Endothelial cell of umbilical vein (primary cell): ENCODE measurements around the gene NT5C1A. TPM values are rescaled to one million over a fixed set of nuclear protein-coding genes. Genes with fewer than 3 reads are reported as not detected.

Experiments
- BruUV-seq: library from RNA; stranded (reverse); fragments of 400-500 nt; replicated peaks from 2 replicates; lab custom pipeline; 2021; lab: Mats Ljungman, UMichigan
- CTCF ChIA-PET: fragments of 300-600, 350-600 bp; sonication (Branson Sonifier 250); formaldehyde crosslinking; loops from one replicate; lab custom pipeline; 2021; ENCODE audit warnings: antibody characterized with exemption, inconsistent platforms; lab: Charles Lee
- POLR2A ChIA-PET: fragments of 300-600, 350-600 bp; sonication (Branson Sonifier 250); formaldehyde crosslinking; loops from one replicate; lab custom pipeline; 2021; ENCODE audit warnings: antibody characterized with exemption, inconsistent platforms; lab: Charles Lee
- DNase-seq: peaks from one replicate; pipeline ENCODE4 v3.0.0-alpha.2; 2011; ENCODE audit warnings: low read depth, low spot score
- FAIRE-seq: peaks from 2 replicates; lab custom pipeline; 2011; peaks lifted over from hg19 to GRCh38; lab: Jason Lieb, UNC
- H2AFZ ChIP-seq: 2 replicates; pipeline ENCODE4 v1.6.0; 2012; ENCODE audit warnings: low read depth, low read length, control low read depth, inconsistent platforms
- H3K27ac ChIP-seq: 2 replicates; pipeline ENCODE4 v1.5.1; 2011; ENCODE audit warnings: low read depth, mild to moderate bottlenecking, control low read depth, low read length, moderate library complexity; ENCODE audit not compliant: insufficient read depth
- H3K27me3 ChIP-seq, 2 experiments: 2 replicates each; pipeline versions ENCODE4 v1.6.0 to v1.6.1; 2011; ENCODE audit warnings: low read length in 2 of 2, mixed read lengths in 1 of 2; ENCODE audit not compliant: control insufficient read depth in 2 of 2, insufficient read depth in 2 of 2
- H3K36me3 ChIP-seq, 2 experiments: 2 replicates in 1 of 2; 3 replicates in 1 of 2; pipeline ENCODE4 v1.5.1; 2011; ENCODE audit warnings: low read length in 2 of 2, mild to moderate bottlenecking in 1 of 2, moderate library complexity in 1 of 2; ENCODE audit not compliant: control insufficient read depth in 2 of 2, insufficient read depth in 2 of 2; ENCODE audit errors: extremely low read depth in 1 of 2
- H3K4me1 ChIP-seq: 3 replicates; pipeline ENCODE4 v1.5.1; 2011; ENCODE audit warnings: mild to moderate bottlenecking, low read length; ENCODE audit not compliant: control insufficient read depth, insufficient read depth; ENCODE audit errors: extremely low read depth
- H3K4me2 ChIP-seq: 2 replicates; pipeline ENCODE4 v1.6.1; 2011; ENCODE audit warnings: low read length, control low read depth, mixed read lengths; ENCODE audit not compliant: insufficient read depth
- H3K4me3 ChIP-seq, 3 experiments: fragments of 200-600 bp in 1 of 3; sonication (generic), shearing (Covaris generic) in 1 of 3; replicated peaks in 1 of 3; 2 replicates each; pipeline ENCODE4 v1.5.1; 2011 to 2016; ENCODE audit warnings: control low read depth in 3 of 3, low read length in 3 of 3, mild to moderate bottlenecking in 2 of 3, inconsistent platforms in 1 of 3, low read depth in 1 of 3, moderate library complexity in 1 of 3; ENCODE audit not compliant: insufficient read depth in 1 of 3
- H3K79me2 ChIP-seq: 2 replicates; pipeline ENCODE4 v1.6.0; 2012; ENCODE audit warnings: low read length, inconsistent platforms; ENCODE audit not compliant: control insufficient read depth, insufficient read depth
- H3K9ac ChIP-seq: replicated peaks from 2 replicates; pipeline ENCODE3; 2011; ENCODE audit warnings: low read length, control low read depth; ENCODE audit not compliant: insufficient read depth; ENCODE audit errors: extremely low read depth
- H3K9me1 ChIP-seq: replicated peaks from 3 replicates; pipeline ENCODE4 v1.6.0; 2011; ENCODE audit warnings: mild to moderate bottlenecking, low read length; ENCODE audit not compliant: control insufficient read depth, insufficient read depth; ENCODE audit errors: extremely low read depth
- H3K9me3 ChIP-seq: replicated peaks from 2 replicates; pipeline ENCODE4 v1.5.1; 2012; ENCODE audit warnings: low read length, inconsistent platforms; ENCODE audit not compliant: control insufficient read depth, insufficient read depth
- H4K20me1 ChIP-seq: replicated peaks from 2 replicates; pipeline ENCODE3; 2011; ENCODE audit warnings: mild to moderate bottlenecking, low read length; ENCODE audit not compliant: control insufficient read depth, insufficient read depth; ENCODE audit errors: extremely low read depth
- EZH2 ChIP-seq: IDR thresholded peaks from 2 replicates; pipeline ENCODE4 v1.6.1; 2012; ENCODE audit warnings: borderline replicate concordance, low read depth, mild to moderate bottlenecking, moderate library complexity, low read length, inconsistent platforms; ENCODE audit not compliant: severe bottlenecking
- FOS ChIP-seq: IDR thresholded peaks from 2 replicates; pipeline ENCODE4 v1.6.1; 2011; ENCODE audit warnings: mild to moderate bottlenecking, low read length, moderate library complexity, borderline replicate concordance; ENCODE audit not compliant: insufficient read depth
- GATA2 ChIP-seq: IDR thresholded peaks from 2 replicates; pipeline ENCODE4 v1.7.0; 2011; ENCODE audit warnings: low read depth, mild to moderate bottlenecking, moderate library complexity, mixed read lengths, low read length; ENCODE audit not compliant: insufficient read length, insufficient read depth
- JUN ChIP-seq: IDR thresholded peaks from 2 replicates; pipeline ENCODE4 v1.6.1; 2011; ENCODE audit warnings: borderline replicate concordance, low read depth; ENCODE audit not compliant: insufficient read length, insufficient read depth
- MYC ChIP-seq: IDR thresholded peaks from one replicate; pipeline ENCODE4 v1.6.1; 2011; ENCODE audit warnings: mild to moderate bottlenecking, low read depth, low read length
- POLR2A ChIP-seq: IDR thresholded peaks from 2 replicates; pipeline ENCODE4 v1.6.1; 2012; ENCODE audit warnings: low read depth, mild to moderate bottlenecking, control low read depth, low read length
- POLR2AphosphoS5 ChIP-seq: IDR thresholded peaks from 2 replicates; pipeline ENCODE4 v1.6.1; 2012; ENCODE audit warnings: low read depth, mild to moderate bottlenecking, control low read depth, low read length, moderate library complexity; ENCODE audit not compliant: insufficient read depth
- dilution Hi-C: fragments of 300-500 bp; cut with MboI; formaldehyde crosslinking; loops from one replicate; pipeline ENCODE4 v1.15.0; 2019; ENCODE audit warnings: low sequenced_read_pairs; ENCODE audit not compliant: extremely low pct_ligation_motif_present
- intact Hi-C: fragments of 100-400 bp; cut with micrococcal nuclease; formaldehyde crosslinking; loops from one replicate; pipeline ENCODE4 v1.10.0; 2022
- polyA plus RNA-seq, 4 experiments: library from polyadenylated mRNA; depleted of rRNA in 3 of 4; stranded (reverse) in 3 of 4; unstranded in 1 of 4; fragments of >200 nt; gene quantifications; 2 replicates each; pipeline versions ENCODE4 v1.2.1 to v1.2.3, GENCODE V29; 2011 to 2012; ENCODE audit warnings: missing spikeins in 1 of 4
- total RNA-seq: library from RNA; stranded (reverse); gene quantifications from 2 replicates; pipeline ENCODE4 v1.2.3, GENCODE V29; 2021
- TF ChIP-seq, protein P1 (sequence below): IDR thresholded peaks from 2 replicates; pipeline ENCODE4 v1.6.1; 2011; ENCODE audit not compliant: insufficient read depth, insufficient read length
- TF ChIP-seq, protein P2 (sequence below), 2 donors: IDR thresholded peaks; 1 replicate in 1 of 2; 2 replicates in 1 of 2; pipeline ENCODE4 v1.5.1; 2011; ENCODE audit warnings: low read length in 2 of 2, mild to moderate bottlenecking in 2 of 2, moderate library complexity in 2 of 2, control low read depth in 1 of 2, inconsistent platforms in 1 of 2, low read depth in 1 of 2; ENCODE audit not compliant: insufficient read depth in 1 of 2; ENCODE audit errors: extremely low read depth in 1 of 2

Gene NT5C1A
- total and polyA plus RNA-seq, 2 donors (not counting 3 experiments of a cell fraction or from before 2014, with no cell fraction given) = not detected

DNA sequence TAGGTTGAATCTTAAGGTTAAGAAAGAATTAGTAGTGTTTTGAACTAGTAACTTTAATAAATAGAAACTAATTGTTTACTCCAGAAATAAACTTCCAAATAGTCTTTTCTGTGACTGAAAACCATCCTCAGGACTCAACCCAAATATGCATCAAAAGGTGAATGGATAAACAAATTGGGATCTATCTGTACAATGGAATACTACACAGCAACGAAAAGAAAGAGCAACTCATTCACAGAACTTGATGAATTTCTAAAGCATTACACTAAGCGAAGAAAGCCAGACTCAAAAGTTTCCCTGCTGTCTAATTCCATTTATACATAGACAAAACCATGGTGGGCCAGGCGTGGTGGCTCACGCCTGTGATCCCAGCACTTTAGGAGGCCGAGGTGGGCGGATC is 57.4 kb downstream of the NT5C1A start:
- ChIA-PET POLR2A (no interaction called here), CTCF (no interaction called here)
- Histone ChIP-seq H2AFZ (no peak overlapping the region), H3K27me3 (peaks cover 0 to 9% of the 10 kb centered on the region in 2 experiments), H3K36me3 (no peaks in the 10 kb centered on the region), H3K9ac (no peak overlapping the region), H4K20me1 (no peaks in the 10 kb centered on the region), H3K4me1 (no peaks in the 10 kb centered on the region), H3K4me3 (no peak overlapping the region), H3K79me2 (no peaks in the 10 kb centered on the region), H3K9me3 (no peaks in the 10 kb centered on the region), H3K27ac (no peak overlapping the region), H3K9me1 (no peaks in the 10 kb centered on the region), H3K4me2 (no peak overlapping the region)
- intact Hi-C loops (no loop called here), dilution Hi-C loops (no loop called here)
- DNase-seq (no peak), FAIRE-seq (no peak)
- TF ChIP-seq FOS = no peak
- TF ChIP-seq POLR2AphosphoS5 = no peak
- no peak for TF ChIP-seq GATA2
- TF ChIP-seq EZH2 = no peak
- no peak for TF ChIP-seq MYC
- TF ChIP-seq POLR2A = no peak
- TF ChIP-seq JUN = no peak
- TF ChIP-seq, protein P1, sequence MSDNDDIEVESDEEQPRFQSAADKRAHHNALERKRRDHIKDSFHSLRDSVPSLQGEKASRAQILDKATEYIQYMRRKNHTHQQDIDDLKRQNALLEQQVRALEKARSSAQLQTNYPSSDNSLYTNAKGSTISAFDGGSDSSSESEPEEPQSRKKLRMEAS = no peak
- TF ChIP-seq, protein P2, sequence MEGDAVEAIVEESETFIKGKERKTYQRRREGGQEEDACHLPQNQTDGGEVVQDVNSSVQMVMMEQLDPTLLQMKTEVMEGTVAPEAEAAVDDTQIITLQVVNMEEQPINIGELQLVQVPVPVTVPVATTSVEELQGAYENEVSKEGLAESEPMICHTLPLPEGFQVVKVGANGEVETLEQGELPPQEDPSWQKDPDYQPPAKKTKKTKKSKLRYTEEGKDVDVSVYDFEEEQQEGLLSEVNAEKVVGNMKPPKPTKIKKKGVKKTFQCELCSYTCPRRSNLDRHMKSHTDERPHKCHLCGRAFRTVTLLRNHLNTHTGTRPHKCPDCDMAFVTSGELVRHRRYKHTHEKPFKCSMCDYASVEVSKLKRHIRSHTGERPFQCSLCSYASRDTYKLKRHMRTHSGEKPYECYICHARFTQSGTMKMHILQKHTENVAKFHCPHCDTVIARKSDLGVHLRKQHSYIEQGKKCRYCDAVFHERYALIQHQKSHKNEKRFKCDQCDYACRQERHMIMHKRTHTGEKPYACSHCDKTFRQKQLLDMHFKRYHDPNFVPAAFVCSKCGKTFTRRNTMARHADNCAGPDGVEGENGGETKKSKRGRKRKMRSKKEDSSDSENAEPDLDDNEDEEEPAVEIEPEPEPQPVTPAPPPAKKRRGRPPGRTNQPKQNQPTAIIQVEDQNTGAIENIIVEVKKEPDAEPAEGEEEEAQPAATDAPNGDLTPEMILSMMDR (IDR thresholded peaks at IDR 0.05; ENCODE audit: extremely low read depth in 1 of 2, insufficient read depth in 1 of 2, low read depth in 1 of 2, low read length in 2 of 2) = no peak
- no TSS peak for BruUV-seq
